ENCODE data around the gene PTPN1. TPM values are rescaled to one million over a fixed set of nuclear protein-coding genes. Genes with fewer than 3 reads are reported as not detected.
A peak's percentile ranks its signal among the peaks of the same experiment; 100 is the strongest.

The PTPN1 gene
- total and polyA plus RNA-seq, 2 of the 13 experiments (the other 11 are each of a cell fraction or from before 2014, with no cell fraction given), result 17.7 to 37.2 TPM

- no peak for DNase-seq (ENCODE audit: low spot score)
- ATAC-seq, result no peak
- Histone ChIP-seq H3K4me2 (ENCODE audit: low read depth, low read length) (no peak overlapping the region), H3K4me1 (ENCODE audit: insufficient read depth, low read length) (peaks cover 25% of the 10 kb centered on the region), H4K20me1 (ENCODE audit: insufficient read depth, low read length) (no peaks in the 10 kb centered on the region), H3K36me3 (replicated peaks in 1 of 2; ENCODE audit: control insufficient read depth in 1 of 2, insufficient read depth in 2 of 2, low read length in 2 of 2) (peaks cover 3 to 11% of the 10 kb centered on the region in 2 experiments; a peak in 3 of 5 replicates), H3K4me3 (replicated peaks in 1 of 3; ENCODE audit: insufficient read depth in 1 of 3, low read depth in 2 of 3, low read length in 3 of 3) (no peak overlapping the region), H3K27ac (ENCODE audit: extremely low read length, insufficient read depth, low read length) (no peak overlapping the region), H3K27me3 (ENCODE audit: control insufficient read depth in 1 of 2, insufficient read depth in 2 of 2, low read length in 2 of 2) (no peaks in the 10 kb centered on the region), H3K79me2 (ENCODE audit: insufficient read depth, low read length) (peaks cover 12% of the 10 kb centered on the region), H3K9me3 (ENCODE audit: low read length) (no peaks in the 10 kb centered on the region), H3K9ac (ENCODE audit: insufficient read depth, low read depth, low read length) (no peak overlapping the region), H2AFZ (ENCODE audit: low read length) (no peak overlapping the region)
- ChIA-PET CTCF (ENCODE audit: low intra/inter-chr PET ratio, low total read pairs) (no interaction called here), POLR2A (no interaction called here)
- peak; percentile 30 for FAIRE-seq
- in situ Hi-C loops (cut with HindIII; ENCODE audit: extremely low pct_ligation_motif_present, low pct_unique_long_range_greater_than_20kb), result no loop called here
- intact Hi-C loops (cut with micrococcal nuclease; ENCODE audit: unreplicated experiment), result no loop called here
- no TSS peak for BruUV-seq (replicated peaks)
- WGBS (ENCODE audit: low lambda C conversion rate), result 96% methylated on average over 5 of the region's 5 CpGs
- TF ChIP-seq, protein P1, sequence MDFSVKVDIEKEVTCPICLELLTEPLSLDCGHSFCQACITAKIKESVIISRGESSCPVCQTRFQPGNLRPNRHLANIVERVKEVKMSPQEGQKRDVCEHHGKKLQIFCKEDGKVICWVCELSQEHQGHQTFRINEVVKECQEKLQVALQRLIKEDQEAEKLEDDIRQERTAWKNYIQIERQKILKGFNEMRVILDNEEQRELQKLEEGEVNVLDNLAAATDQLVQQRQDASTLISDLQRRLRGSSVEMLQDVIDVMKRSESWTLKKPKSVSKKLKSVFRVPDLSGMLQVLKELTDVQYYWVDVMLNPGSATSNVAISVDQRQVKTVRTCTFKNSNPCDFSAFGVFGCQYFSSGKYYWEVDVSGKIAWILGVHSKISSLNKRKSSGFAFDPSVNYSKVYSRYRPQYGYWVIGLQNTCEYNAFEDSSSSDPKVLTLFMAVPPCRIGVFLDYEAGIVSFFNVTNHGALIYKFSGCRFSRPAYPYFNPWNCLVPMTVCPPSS (IDR thresholded peaks at IDR 0.05), result no peak
- TF ChIP-seq ZNF431 (CRISPR knock-in tag; IDR thresholded peaks at IDR 0.05; ENCODE audit: borderline replicate concordance, low read depth) (no peak), NFRKB (IDR thresholded peaks at IDR 0.05) (no peak), CREB3 (CRISPR knock-in tag; IDR thresholded peaks at IDR 0.05) (no peak), U2AF1 (optimal IDR thresholded peaks at IDR 0.05; ENCODE audit: low read depth, low read length) (no peak), RFXAP (CRISPR knock-in tag; IDR thresholded peaks at IDR 0.05; ENCODE audit: borderline replicate concordance) (no peak), RBFOX2 (IDR thresholded peaks at IDR 0.05; ENCODE audit: low read depth, low read length) (no peak), AKNA (CRISPR knock-in tag; IDR thresholded peaks at IDR 0.05; ENCODE audit: borderline replicate concordance) (no peak), ZNF567 (CRISPR knock-in tag; IDR thresholded peaks at IDR 0.05; ENCODE audit: borderline replicate concordance) (no peak), AGO2 (optimal IDR thresholded peaks at IDR 0.05; ENCODE audit: low read depth, low read length) (no peak), MIER3 (CRISPR knock-in tag; IDR thresholded peaks at IDR 0.05; ENCODE audit: borderline replicate concordance) (no peak)
- TF ChIP-seq, protein P2, sequence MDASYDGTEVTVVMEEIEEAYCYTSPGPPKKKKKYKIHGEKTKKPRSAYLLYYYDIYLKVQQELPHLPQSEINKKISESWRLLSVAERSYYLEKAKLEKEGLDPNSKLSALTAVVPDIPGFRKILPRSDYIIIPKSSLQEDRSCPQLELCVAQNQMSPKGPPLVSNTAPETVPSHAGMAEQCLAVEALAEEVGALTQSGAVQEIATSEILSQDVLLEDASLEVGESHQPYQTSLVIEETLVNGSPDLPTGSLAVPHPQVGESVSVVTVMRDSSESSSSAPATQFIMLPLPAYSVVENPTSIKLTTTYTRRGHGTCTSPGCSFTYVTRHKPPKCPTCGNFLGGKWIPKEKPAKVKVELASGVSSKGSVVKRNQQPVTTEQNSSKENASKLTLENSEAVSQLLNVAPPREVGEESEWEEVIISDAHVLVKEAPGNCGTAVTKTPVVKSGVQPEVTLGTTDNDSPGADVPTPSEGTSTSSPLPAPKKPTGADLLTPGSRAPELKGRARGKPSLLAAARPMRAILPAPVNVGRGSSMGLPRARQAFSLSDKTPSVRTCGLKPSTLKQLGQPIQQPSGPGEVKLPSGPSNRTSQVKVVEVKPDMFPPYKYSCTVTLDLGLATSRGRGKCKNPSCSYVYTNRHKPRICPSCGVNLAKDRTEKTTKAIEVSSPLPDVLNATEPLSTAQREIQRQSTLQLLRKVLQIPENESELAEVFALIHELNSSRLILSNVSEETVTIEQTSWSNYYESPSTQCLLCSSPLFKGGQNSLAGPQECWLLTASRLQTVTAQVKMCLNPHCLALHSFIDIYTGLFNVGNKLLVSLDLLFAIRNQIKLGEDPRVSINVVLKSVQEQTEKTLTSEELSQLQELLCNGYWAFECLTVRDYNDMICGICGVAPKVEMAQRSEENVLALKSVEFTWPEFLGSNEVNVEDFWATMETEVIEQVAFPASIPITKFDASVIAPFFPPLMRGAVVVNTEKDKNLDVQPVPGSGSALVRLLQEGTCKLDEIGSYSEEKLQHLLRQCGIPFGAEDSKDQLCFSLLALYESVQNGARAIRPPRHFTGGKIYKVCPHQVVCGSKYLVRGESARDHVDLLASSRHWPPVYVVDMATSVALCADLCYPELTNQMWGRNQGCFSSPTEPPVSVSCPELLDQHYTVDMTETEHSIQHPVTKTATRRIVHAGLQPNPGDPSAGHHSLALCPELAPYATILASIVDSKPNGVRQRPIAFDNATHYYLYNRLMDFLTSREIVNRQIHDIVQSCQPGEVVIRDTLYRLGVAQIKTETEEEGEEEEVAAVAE (CRISPR knock-in tag; IDR thresholded peaks at IDR 0.05; ENCODE audit: borderline replicate concordance), result no peak
- TF ChIP-seq, protein P3, sequence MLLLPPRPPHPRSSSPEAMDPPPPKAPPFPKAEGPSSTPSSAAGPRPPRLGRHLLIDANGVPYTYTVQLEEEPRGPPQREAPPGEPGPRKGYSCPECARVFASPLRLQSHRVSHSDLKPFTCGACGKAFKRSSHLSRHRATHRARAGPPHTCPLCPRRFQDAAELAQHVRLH (CRISPR knock-in tag; IDR thresholded peaks at IDR 0.05; ENCODE audit: borderline replicate concordance, low read depth), result no peak
These were observed 34.9 kb downstream of the PTPN1 start for GRCh38 chr20:50545126-50545525.
